ENCODE data around the gene OBSL1. TPM values are rescaled to one million over a fixed set of nuclear protein-coding genes. Genes with fewer than 3 reads are reported as not detected.
A peak's percentile ranks its signal among the peaks of the same experiment; 100 is the strongest.

OBSL1 gene
- total and polyA plus RNA-seq, 2 donors from 2014 or later, result 89.5 to 123 TPM

DNA sequence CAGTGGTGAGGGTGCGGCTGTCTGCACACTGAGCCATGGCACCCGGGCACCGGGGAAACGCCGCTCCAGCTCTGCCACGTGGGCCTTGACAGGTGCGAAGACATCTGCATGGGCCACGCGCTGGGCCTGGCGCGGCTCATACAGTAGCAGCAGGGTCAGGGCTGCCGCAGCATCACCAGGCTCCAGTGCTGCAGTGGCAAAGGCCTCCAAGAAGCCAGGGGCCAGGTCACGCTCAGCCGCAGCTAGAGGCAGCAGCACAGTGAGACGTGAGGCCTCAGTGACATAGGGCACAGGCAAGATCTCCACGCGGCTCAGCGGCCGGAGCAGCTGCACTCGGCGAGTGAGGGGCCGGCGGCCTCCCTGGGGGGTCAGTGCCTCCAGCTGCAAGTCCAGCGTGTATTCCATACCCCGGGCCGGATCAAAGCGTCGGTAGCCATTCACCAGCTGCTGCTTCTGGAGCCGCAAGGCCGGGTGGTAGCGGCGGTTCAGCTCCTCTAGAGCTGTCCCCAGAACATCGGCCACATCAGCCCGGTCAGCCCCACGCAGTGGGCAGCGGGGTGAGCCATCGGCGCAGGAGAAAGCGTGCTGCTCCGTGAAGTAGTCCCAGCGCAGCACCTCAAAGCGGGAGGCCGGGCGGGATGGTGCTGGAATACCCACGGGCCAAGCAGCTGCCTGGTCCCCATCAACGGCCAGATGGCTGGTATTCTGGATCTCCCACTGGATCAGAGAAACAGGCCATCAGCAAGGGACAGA, 31.2 kb downstream of the OBSL1 start:
- intact Hi-C loops (cut with DNase I), result loop anchor here (10.0 kb wide), 1 partner anchor 135 kb away; no protein-coding TSS in a partner anchor
- H3K9me3 ChIP-seq (ENCODE audit: control insufficient read depth in 2 of 3, insufficient read depth in 1 of 3, low read length in 3 of 3), result no peaks in the 10 kb centered on the region
- H3K36me3 ChIP-seq (ENCODE audit: control insufficient read depth in 2 of 3, insufficient read depth in 3 of 3, low read length in 3 of 3), result peaks cover 0 to 8% (median 8%) of the 10 kb centered on the region in 3 donors
- DNase-seq (peak in 1 of 5 donors; percentile 77), FAIRE-seq (no peak)
- H3K4me3 ChIP-seq (ENCODE audit: low read length in 3 of 3), result no peak overlapping the region
- no peaks in the 10 kb centered on the region for H3K27me3 ChIP-seq (ENCODE audit: control insufficient read depth, insufficient read depth, low read length)
- TF ChIP-seq, protein P1, sequence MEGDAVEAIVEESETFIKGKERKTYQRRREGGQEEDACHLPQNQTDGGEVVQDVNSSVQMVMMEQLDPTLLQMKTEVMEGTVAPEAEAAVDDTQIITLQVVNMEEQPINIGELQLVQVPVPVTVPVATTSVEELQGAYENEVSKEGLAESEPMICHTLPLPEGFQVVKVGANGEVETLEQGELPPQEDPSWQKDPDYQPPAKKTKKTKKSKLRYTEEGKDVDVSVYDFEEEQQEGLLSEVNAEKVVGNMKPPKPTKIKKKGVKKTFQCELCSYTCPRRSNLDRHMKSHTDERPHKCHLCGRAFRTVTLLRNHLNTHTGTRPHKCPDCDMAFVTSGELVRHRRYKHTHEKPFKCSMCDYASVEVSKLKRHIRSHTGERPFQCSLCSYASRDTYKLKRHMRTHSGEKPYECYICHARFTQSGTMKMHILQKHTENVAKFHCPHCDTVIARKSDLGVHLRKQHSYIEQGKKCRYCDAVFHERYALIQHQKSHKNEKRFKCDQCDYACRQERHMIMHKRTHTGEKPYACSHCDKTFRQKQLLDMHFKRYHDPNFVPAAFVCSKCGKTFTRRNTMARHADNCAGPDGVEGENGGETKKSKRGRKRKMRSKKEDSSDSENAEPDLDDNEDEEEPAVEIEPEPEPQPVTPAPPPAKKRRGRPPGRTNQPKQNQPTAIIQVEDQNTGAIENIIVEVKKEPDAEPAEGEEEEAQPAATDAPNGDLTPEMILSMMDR (IDR thresholded peaks at IDR 0.05; ENCODE audit: borderline replicate concordance, extremely low read depth, insufficient read depth), result no peak
- H3K27ac ChIP-seq (ENCODE audit: low read depth in 2 of 2, low read length in 2 of 2), result no peak overlapping the region
- peaks cover 4 to 18% (median 9%) of the 10 kb centered on the region in 3 donors for H3K4me1 ChIP-seq (ENCODE audit: control insufficient read depth in 2 of 3, insufficient read depth in 2 of 3, low read depth in 1 of 3, low read length in 3 of 3)
- H3K9ac ChIP-seq (ENCODE audit: low read length in 3 of 3), result no peak overlapping the region

DNA sequence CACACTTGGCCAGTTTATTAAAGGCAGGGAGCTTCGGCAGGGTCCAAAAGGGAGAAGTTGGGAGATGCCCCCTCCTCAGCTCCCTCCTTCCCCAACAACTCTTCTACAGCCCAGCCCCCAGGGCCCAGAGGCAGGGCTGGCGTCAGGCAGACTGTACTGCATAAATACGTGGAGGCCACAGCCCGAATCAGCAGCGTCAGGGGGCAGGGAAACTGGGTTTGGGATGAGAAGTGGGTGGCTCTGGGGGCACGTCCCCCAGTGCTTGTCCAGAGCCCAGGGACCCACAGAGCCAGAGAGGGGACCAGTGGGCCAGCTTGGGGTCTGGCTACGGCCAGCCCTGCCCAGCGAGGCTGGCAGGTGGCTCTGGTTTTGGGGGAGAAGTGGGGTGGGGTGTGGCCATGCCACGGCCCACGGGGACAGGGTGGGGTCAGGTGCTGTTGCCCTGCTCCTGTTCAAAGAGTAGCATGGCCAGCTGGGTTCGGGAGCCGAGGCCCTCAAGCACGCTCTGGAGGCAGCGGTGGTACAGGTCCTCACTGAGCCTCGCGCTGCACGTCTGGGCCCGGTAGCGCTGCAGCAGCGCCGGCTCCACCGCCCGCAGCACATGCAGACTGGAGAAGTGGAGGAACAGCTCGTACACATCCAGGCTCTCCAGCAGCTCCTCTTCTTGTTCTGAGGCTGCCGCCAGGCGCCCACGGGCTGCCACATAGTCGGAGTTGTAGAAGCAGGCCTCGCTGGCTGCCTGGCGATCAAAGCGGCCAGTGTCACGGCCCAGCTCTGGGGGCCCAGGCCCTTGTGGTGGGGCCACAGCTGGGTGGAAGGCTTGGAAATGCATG, 32.2 kb downstream of the OBSL1 start:
- TF ChIP-seq, protein P1 (IDR thresholded peaks at IDR 0.05; ENCODE audit: borderline replicate concordance, extremely low read depth, insufficient read depth), result no peak
- Histone ChIP-seq H3K9ac (ENCODE audit: low read length in 3 of 3) (no peak overlapping the region), H3K27me3 (ENCODE audit: control insufficient read depth, insufficient read depth, low read length) (no peaks in the 10 kb centered on the region), H3K4me1 (ENCODE audit: control insufficient read depth in 2 of 3, insufficient read depth in 2 of 3, low read depth in 1 of 3, low read length in 3 of 3) (peaks cover 4 to 12% (median 9%) of the 10 kb centered on the region in 3 donors), H3K27ac (ENCODE audit: low read depth in 2 of 2, low read length in 2 of 2) (no peak overlapping the region), H3K4me3 (ENCODE audit: low read length in 3 of 3) (no peak overlapping the region), H3K9me3 (ENCODE audit: control insufficient read depth in 2 of 3, insufficient read depth in 1 of 3, low read length in 3 of 3) (no peaks in the 10 kb centered on the region), H3K36me3 (ENCODE audit: control insufficient read depth in 2 of 3, insufficient read depth in 3 of 3, low read length in 3 of 3) (peaks cover 0 to 8% (median 8%) of the 10 kb centered on the region in 3 donors)
- intact Hi-C loops (cut with DNase I), result loop anchor here (10.0 kb wide), 1 partner anchor 134 kb away; no protein-coding TSS in a partner anchor
- FAIRE-seq, result no peak
- DNase-seq, result no peak

DNA sequence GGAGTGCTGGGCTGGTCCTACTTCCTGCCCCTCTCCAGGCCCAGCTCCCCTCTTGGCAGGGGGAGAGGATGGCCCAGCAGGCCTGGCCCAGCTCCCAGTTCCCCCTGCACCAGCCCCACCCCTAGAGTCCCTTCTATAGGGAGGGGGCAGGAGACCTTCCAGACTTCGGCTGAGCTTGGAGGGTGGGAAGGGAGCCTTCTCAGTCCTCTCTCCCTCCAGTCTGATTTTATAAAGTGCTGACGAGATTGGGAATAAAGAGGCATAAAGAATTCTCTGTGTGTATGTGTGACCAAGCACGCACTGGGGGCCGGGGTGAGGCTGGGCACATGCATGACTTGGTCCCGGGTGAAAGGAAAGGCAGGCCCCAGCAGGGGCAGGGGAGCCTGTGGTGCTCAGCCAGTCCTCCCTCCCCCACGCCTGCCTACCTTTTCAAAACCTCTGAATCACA, 32.8 kb downstream of the OBSL1 start:
- no peak for FAIRE-seq
- no peaks in the 10 kb centered on the region for H3K27me3 ChIP-seq (ENCODE audit: control insufficient read depth, insufficient read depth, low read length)
- TF ChIP-seq, protein P1 (IDR thresholded peaks at IDR 0.05; ENCODE audit: borderline replicate concordance, extremely low read depth, insufficient read depth), result no peak
- DNase-seq, result peak in 1 of 5 donors; percentile 57
- no peak overlapping the region for H3K9ac ChIP-seq (ENCODE audit: low read length in 3 of 3)
- no peak overlapping the region for H3K27ac ChIP-seq (ENCODE audit: low read depth in 2 of 2, low read length in 2 of 2)
- H3K4me1 ChIP-seq (ENCODE audit: control insufficient read depth in 2 of 3, insufficient read depth in 2 of 3, low read depth in 1 of 3, low read length in 3 of 3), result peaks cover 4 to 10% (median 9%) of the 10 kb centered on the region in 3 donors
- H3K9me3 ChIP-seq (ENCODE audit: control insufficient read depth in 2 of 3, insufficient read depth in 1 of 3, low read length in 3 of 3), result no peaks in the 10 kb centered on the region
- peaks cover 0 to 8% (median 8%) of the 10 kb centered on the region in 3 donors for H3K36me3 ChIP-seq (ENCODE audit: control insufficient read depth in 2 of 3, insufficient read depth in 3 of 3, low read length in 3 of 3)
- intact Hi-C loops (cut with DNase I), result loop anchor here (10.0 kb wide), 1 partner anchor 134 kb away; no protein-coding TSS in a partner anchor
- no peak overlapping the region for H3K4me3 ChIP-seq (ENCODE audit: low read length in 3 of 3)

All from kidney (tissue), 14 donors.